ENCODE results near the gene GUK1.

Gene GUK1

GRCh38 chr1:228180959-228181644 is 41.0 kb downstream of the GUK1 start:
- no peak for DNase-seq
- Histone ChIP-seq H3K23ac (ENCODE audit: low read length in 2 of 2) (no peak overlapping the region), H2BK120ac (ENCODE audit: low read depth, low read length) (no peak overlapping the region), H3K27me3 (ENCODE audit: control insufficient read depth in 1 of 2, insufficient read depth in 1 of 2, low read length in 2 of 2) (no peaks in the 10 kb centered on the region), H3K9me3 (ENCODE audit: control insufficient read depth, low read length) (no peaks in the 10 kb centered on the region), H3K79me1 (replicated peaks; ENCODE audit: low read length, poor library complexity, severe bottlenecking) (peaks cover 17% of the 10 kb centered on the region), H4K91ac (ENCODE audit: low read length) (no peak overlapping the region), H4K8ac (ENCODE audit: low read length) (no peak overlapping the region), H2AFZ (ENCODE audit: low read depth, low read length) (no peak overlapping the region), H2BK15ac (ENCODE audit: low read depth, poor library complexity, severe bottlenecking) (no peak overlapping the region), H3K14ac (ENCODE audit: low read length in 2 of 2) (no peak overlapping the region), H3K36me3 (ENCODE audit: control insufficient read depth in 1 of 2, insufficient read depth in 2 of 2, low read depth in 1 of 2, low read length in 2 of 2) (peaks cover 0 to 27% of the 10 kb centered on the region in 2 experiments), H3K4me3 (ENCODE audit: insufficient read depth in 1 of 2, low read depth in 1 of 2, low read length in 2 of 2) (no peak overlapping the region), H3K27ac (ENCODE audit: low read length, poor library complexity, severe bottlenecking) (no peak overlapping the region), H3K9ac (ENCODE audit: low read length) (no peak overlapping the region), H2BK12ac (ENCODE audit: low read length in 2 of 2) (peak overlapping the region in 1 of 2 experiments; percentile 47), H3K4ac (ENCODE audit: low read depth in 1 of 2, low read length in 2 of 2) (no peak overlapping the region), H3K4me1 (ENCODE audit: control insufficient read depth, insufficient read depth, low read depth, low read length) (no peaks in the 10 kb centered on the region), H3K18ac (ENCODE audit: low read depth in 1 of 2, low read length in 2 of 2) (no peak overlapping the region), H3K4me2 (ENCODE audit: low read length, poor library complexity, severe bottlenecking) (no peak overlapping the region), H2BK5ac (ENCODE audit: low read depth, low read length, poor library complexity, severe bottlenecking) (no peak overlapping the region), H2AK5ac (ENCODE audit: low read length, severe bottlenecking) (no peak overlapping the region)
- WGBS, result 95% methylated on average over 7 of the region's 7 CpGs

- no peak overlapping the region for H3K4me2 ChIP-seq (ENCODE audit: low read length, poor library complexity, severe bottlenecking)
- no peak overlapping the region for H2BK120ac ChIP-seq (ENCODE audit: low read depth, low read length)
- H3K36me3 ChIP-seq (ENCODE audit: control insufficient read depth in 1 of 2, insufficient read depth in 2 of 2, low read depth in 1 of 2, low read length in 2 of 2), result peaks cover 0 to 22% of the 10 kb centered on the region in 2 experiments
- no peak overlapping the region for H3K18ac ChIP-seq (ENCODE audit: low read depth in 1 of 2, low read length in 2 of 2)
- H2BK15ac ChIP-seq (ENCODE audit: low read depth, poor library complexity, severe bottlenecking), result no peak overlapping the region
- H3K23ac ChIP-seq (ENCODE audit: low read length in 2 of 2), result no peak overlapping the region
- no peak overlapping the region for H3K4me3 ChIP-seq (ENCODE audit: insufficient read depth in 1 of 2, low read depth in 1 of 2, low read length in 2 of 2)
- no peaks in the 10 kb centered on the region for H3K27me3 ChIP-seq (ENCODE audit: control insufficient read depth in 1 of 2, insufficient read depth in 1 of 2, low read length in 2 of 2)
- H3K27ac ChIP-seq (ENCODE audit: low read length, poor library complexity, severe bottlenecking), result no peak overlapping the region
- WGBS, result 90% methylated on average over 9 of the region's 9 CpGs
- H4K91ac ChIP-seq (ENCODE audit: low read length), result no peak overlapping the region
- H2AK5ac ChIP-seq (ENCODE audit: low read length, severe bottlenecking), result no peak overlapping the region
- no peak overlapping the region for H2BK5ac ChIP-seq (ENCODE audit: low read depth, low read length, poor library complexity, severe bottlenecking)
- H2BK12ac ChIP-seq (ENCODE audit: low read length in 2 of 2), result no peak overlapping the region
- H3K14ac ChIP-seq (ENCODE audit: low read length in 2 of 2), result no peak overlapping the region
- no peak overlapping the region for H3K4ac ChIP-seq (ENCODE audit: low read depth in 1 of 2, low read length in 2 of 2)
- no peaks in the 10 kb centered on the region for H3K4me1 ChIP-seq (ENCODE audit: control insufficient read depth, insufficient read depth, low read depth, low read length)
- no peak overlapping the region for H2AFZ ChIP-seq (ENCODE audit: low read depth, low read length)
- H3K9me3 ChIP-seq (ENCODE audit: control insufficient read depth, low read length), result no peaks in the 10 kb centered on the region
- H3K9ac ChIP-seq (ENCODE audit: low read length), result no peak overlapping the region
- no peak for DNase-seq
- peaks cover 13% of the 10 kb centered on the region for H3K79me1 ChIP-seq (replicated peaks; ENCODE audit: low read length, poor library complexity, severe bottlenecking)
- no peak overlapping the region for H4K8ac ChIP-seq (ENCODE audit: low read length)
These were observed 41.6 kb downstream of the GUK1 start for GRCh38 chr1:228181645-228182034.

- H3K36me3 ChIP-seq (ENCODE audit: control insufficient read depth in 1 of 2, insufficient read depth in 2 of 2, low read depth in 1 of 2, low read length in 2 of 2), result peaks cover 0 to 18% of the 10 kb centered on the region in 2 experiments
- H3K18ac ChIP-seq (ENCODE audit: low read depth in 1 of 2, low read length in 2 of 2), result no peak overlapping the region
- H4K8ac ChIP-seq (ENCODE audit: low read length), result no peak overlapping the region
- H2BK120ac ChIP-seq (ENCODE audit: low read depth, low read length), result no peak overlapping the region
- no peak overlapping the region for H3K4ac ChIP-seq (ENCODE audit: low read depth in 1 of 2, low read length in 2 of 2)
- no peak overlapping the region for H2BK5ac ChIP-seq (ENCODE audit: low read depth, low read length, poor library complexity, severe bottlenecking)
- H3K4me3 ChIP-seq (ENCODE audit: insufficient read depth in 1 of 2, low read depth in 1 of 2, low read length in 2 of 2), result no peak overlapping the region
- H2BK15ac ChIP-seq (ENCODE audit: low read depth, poor library complexity, severe bottlenecking), result no peak overlapping the region
- 96% methylated on average over 21 of the region's 32 CpGs for WGBS
- no peak overlapping the region for H3K27ac ChIP-seq (ENCODE audit: low read length, poor library complexity, severe bottlenecking)
- H3K4me2 ChIP-seq (ENCODE audit: low read length, poor library complexity, severe bottlenecking), result no peak overlapping the region
- no peak overlapping the region for H3K23ac ChIP-seq (ENCODE audit: low read length in 2 of 2)
- no peak for DNase-seq
- H2BK12ac ChIP-seq (ENCODE audit: low read length in 2 of 2), result no peak overlapping the region
- no peak overlapping the region for H3K14ac ChIP-seq (ENCODE audit: low read length in 2 of 2)
- H3K9me3 ChIP-seq (ENCODE audit: control insufficient read depth, low read length), result no peaks in the 10 kb centered on the region
- no peak overlapping the region for H2AK5ac ChIP-seq (ENCODE audit: low read length, severe bottlenecking)
- H2AFZ ChIP-seq (ENCODE audit: low read depth, low read length), result no peak overlapping the region
- peaks cover 10% of the 10 kb centered on the region for H3K79me1 ChIP-seq (replicated peaks; ENCODE audit: low read length, poor library complexity, severe bottlenecking)
- no peak overlapping the region for H3K9ac ChIP-seq (ENCODE audit: low read length)
- H3K27me3 ChIP-seq (ENCODE audit: control insufficient read depth in 1 of 2, insufficient read depth in 1 of 2, low read length in 2 of 2), result no peaks in the 10 kb centered on the region
- no peak overlapping the region for H4K91ac ChIP-seq (ENCODE audit: low read length)
- no peaks in the 10 kb centered on the region for H3K4me1 ChIP-seq (ENCODE audit: control insufficient read depth, insufficient read depth, low read depth, low read length)
These were observed 42.4 kb downstream of the GUK1 start for GRCh38 chr1:228182296-228183030.

- Histone ChIP-seq H3K27me3 (ENCODE audit: control insufficient read depth in 1 of 2, insufficient read depth in 1 of 2, low read length in 2 of 2) (no peaks in the 10 kb centered on the region), H3K23ac (ENCODE audit: low read length in 2 of 2) (peak overlapping the region in 1 of 2 experiments; percentile 89), H3K4me2 (ENCODE audit: low read length, poor library complexity, severe bottlenecking) (no peak overlapping the region), H3K18ac (ENCODE audit: low read depth in 1 of 2, low read length in 2 of 2) (no peak overlapping the region), H2BK120ac (ENCODE audit: low read depth, low read length) (no peak overlapping the region), H3K14ac (ENCODE audit: low read length in 2 of 2) (no peak overlapping the region), H3K9me3 (ENCODE audit: control insufficient read depth, low read length) (peaks cover 8% of the 10 kb centered on the region), H3K4ac (ENCODE audit: low read depth in 1 of 2, low read length in 2 of 2) (no peak overlapping the region), H2AFZ (ENCODE audit: low read depth, low read length) (no peak overlapping the region), H3K4me1 (ENCODE audit: control insufficient read depth, insufficient read depth, low read depth, low read length) (no peaks in the 10 kb centered on the region), H2BK5ac (ENCODE audit: low read depth, low read length, poor library complexity, severe bottlenecking) (no peak overlapping the region), H3K9ac (ENCODE audit: low read length) (no peak overlapping the region), H3K4me3 (ENCODE audit: insufficient read depth in 1 of 2, low read depth in 1 of 2, low read length in 2 of 2) (no peak overlapping the region), H3K27ac (ENCODE audit: low read length, poor library complexity, severe bottlenecking) (no peak overlapping the region), H3K36me3 (ENCODE audit: control insufficient read depth in 1 of 2, insufficient read depth in 2 of 2, low read depth in 1 of 2, low read length in 2 of 2) (peaks cover 0 to 12% of the 10 kb centered on the region in 2 experiments), H2BK12ac (ENCODE audit: low read length in 2 of 2) (no peak overlapping the region), H4K8ac (ENCODE audit: low read length) (no peak overlapping the region), H2AK5ac (ENCODE audit: low read length, severe bottlenecking) (no peak overlapping the region), H4K91ac (ENCODE audit: low read length) (no peak overlapping the region), H3K79me1 (replicated peaks; ENCODE audit: low read length, poor library complexity, severe bottlenecking) (peaks cover 10% of the 10 kb centered on the region), H2BK15ac (ENCODE audit: low read depth, poor library complexity, severe bottlenecking) (no peak overlapping the region)
- no peak for DNase-seq
- 81% methylated on average over 7 of the region's 7 CpGs for WGBS
These were observed 44.1 kb downstream of the GUK1 start for GRCh38 chr1:228184152-228184551.
